Activated T-helper 1 cell treated with anti-CD3 and anti-CD28 coated beads, Interleukin-2, amount 50 U/mL, for 16 hours (primary cell): ENCODE data around the gene DDI2.

ENCODE experiments used
- DNase-seq, 2 donors: peaks; one replicate each; pipeline ENCODE4 v3.0.0-alpha.2; 2020; ENCODE audit warnings: low read depth in 1 of 2, low spot score in 1 of 2

The DDI2 gene

DNA sequence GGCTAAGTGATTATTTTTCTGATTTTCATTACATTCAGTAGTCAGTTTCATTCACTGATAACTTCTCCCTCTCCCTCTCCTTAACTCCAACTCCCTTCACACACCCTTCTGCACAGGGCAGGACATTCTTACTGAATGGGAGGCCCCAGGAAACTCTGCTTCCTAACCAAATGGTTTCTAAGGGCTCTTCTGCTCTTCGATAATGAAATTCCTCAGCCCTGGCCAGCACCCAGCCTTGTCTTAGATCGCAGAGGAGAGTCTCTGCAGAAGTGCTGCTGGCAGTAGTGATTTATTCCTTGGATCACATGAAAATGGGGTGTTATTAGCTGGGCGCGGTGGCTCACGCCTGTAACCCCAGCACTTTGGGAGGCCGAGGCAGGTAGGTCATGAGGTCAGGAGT is 83.2 kb downstream of the DDI2 start:
- no peak for DNase-seq

DNA sequence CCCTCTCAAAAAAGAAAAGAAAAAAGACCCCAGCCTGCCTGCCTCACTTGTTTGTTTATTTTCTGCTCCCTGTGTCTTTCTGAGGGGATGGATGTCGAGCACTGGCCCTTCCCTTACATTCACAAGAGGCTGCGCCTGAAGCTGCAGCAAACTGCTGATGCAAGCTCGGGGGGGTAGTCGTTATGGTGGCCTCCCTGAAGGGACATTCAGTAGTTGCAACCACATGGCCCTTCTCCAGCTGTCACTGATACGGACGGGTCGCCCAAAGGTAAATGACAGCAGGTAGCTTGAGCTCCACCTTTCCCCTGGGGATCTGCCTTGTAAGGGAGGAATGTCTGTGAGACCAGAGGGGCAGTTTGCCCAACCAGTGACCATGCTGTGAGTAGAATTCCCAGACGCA is 84.5 kb downstream of the DDI2 start:
- no peak for DNase-seq

DNA sequence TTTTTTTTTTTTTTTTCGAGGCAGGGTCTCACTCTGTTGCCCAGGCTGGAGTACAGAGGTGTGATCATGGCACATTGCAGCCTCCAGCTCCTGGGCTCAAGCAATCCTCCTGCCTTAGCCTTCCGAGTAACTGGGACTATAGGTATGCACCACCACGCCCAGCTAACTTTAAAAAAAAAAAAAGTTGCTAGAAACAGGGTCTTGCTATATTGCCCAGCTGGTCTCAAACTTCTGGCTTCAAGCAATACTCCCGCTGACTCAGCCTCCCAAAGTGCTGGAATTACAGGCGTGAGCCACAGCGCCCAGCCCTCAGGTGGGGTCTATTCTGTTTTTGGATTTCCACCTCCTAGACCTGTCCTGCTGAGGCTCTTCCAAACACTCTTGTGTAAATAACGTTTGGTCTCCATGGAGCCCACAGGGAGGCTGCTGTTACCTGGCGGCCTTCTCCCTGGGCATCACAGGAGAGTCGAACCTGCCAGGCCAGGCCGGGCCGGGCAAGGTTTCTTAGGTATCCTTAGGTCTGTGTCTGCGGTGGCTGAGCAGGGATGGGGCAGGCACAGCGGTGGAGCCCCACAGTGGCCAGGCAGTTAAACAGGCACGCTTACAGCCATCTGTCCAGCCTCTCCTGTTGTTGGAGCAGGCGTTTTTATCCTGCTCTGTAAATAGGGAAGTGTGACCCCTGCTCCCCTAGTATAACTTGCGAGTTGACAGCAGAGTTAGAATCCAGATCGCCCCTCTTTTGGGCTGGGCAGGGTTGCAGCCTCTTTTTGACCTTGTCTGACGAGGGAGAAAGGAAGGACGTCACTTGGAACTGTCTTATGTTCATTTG is 85.7 kb downstream of the DDI2 start:
- no peak for DNase-seq

DNA sequence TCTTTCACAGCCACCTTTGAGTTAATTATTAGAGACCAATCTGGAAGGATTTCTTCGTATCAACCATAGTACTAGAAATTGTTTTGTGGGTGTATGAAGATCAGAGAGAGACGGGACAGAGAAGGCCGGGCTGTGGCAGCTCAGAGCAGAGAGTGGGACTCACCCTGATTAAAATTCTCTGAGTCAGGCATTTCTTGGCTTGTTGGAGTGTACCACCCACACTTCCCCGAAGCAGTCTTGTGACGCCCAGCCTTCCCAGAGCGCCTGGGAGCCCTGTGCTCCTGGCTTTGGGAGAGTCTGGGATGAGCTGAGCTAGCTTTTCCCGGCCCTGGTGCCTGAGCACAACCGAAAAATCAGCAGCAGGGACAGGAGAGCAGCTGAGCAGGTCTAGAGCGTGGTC is 86.3 kb downstream of the DDI2 start:
- DNase-seq = no peak

GRCh38 chr1:15704526-15705183 is 87.4 kb downstream of the DDI2 start:
- DNase-seq = no peak

DNA sequence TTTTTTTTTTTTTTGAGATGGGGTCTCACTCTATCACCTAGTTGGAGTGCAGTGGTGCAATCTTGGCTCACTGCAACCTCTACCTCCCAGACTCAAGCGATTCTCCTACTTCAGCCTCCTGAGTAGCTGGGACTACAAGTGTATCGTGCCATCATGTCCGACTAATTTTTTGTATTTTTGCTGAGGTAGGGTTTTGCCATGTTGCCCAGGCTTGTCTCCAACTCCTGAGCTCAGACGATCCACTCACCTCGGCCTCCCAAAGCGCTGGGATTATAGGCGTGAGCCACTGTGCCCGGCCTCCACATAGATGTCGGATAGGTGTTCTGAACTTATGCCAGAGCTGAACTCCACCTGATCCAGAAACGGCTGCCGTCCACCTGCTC is 87.9 kb downstream of the DDI2 start:
- no peak for DNase-seq

GRCh38 chr1:15706751-15707150 is 89.5 kb downstream of the DDI2 start:
- no peak for DNase-seq

- DNase-seq = no peak
Observed at GRCh38 chr1:15707239-15707925, 90.1 kb downstream of the DDI2 start.

DNA sequence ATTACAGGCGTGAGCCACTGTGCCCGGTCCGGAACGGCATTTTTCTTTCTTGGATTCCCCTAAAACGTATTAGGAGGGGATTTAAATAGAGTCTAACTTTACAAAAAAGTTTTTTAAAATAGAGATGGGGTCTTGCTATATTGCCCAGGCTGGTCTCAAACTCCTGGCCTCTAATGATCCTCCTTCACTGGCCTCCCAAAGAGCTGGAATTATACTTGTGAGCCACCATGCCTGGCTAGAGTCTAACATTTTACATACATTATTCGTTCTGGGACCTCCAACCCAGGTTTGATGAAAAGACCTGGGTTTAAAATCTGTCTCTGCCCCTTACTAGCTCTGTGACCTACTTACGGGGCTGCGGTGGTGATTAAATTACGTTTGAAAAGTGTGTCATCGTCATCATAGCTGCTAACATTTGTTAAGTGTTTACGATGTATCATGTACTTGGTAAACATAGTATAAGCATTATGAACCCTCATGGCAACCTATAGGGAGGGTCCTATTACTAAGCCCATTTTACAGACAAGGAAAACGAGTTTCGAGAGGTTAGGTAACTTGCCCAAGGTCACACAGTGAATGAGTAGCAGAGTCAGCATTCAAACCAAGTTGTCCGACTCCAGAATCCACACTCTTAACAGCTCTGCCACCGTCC is 91.4 kb downstream of the DDI2 start:
- DNase-seq = no peak

DNA sequence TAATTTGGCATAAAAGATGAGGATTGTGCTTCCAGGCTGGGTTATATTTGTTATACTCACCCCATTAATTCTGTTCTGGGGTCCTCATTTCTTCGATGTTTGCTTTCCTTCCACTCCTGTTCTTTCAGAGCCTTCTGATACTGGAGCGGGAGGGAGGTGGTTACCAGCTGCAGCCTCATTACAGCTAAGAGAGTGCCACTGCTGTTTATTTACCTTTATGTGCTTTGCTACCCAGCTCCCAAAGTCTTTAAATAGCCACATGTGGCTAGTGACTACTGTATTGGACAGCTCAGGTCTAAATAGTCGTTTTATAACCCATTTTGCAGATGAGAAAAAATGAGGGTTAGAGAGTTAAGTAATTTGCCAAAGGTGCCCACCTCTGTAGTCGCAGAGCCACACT is 92.0 kb downstream of the DDI2 start:
- no peak for DNase-seq

DNA sequence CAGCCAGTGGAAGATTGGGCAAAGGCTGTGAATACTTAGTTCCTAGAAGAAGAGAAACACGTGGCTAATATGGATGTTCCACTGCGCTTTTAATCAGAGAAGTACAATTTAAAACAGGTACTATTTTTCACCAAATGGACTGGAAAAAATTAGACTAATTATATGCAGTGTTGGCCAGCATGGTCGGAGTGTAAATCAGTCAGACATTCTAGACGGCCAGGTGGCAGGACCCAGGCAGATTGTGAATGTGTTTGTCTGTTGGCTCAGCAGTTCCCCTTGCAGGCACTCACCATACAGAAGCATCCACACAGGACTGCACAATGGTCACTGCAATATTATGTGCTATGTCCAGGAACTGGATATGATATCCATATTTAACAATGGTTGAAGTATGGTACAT is 94.9 kb downstream of the DDI2 start:
- DNase-seq = no peak

- DNase-seq = no peak
Observed at GRCh38 chr1:15714406-15715136, 97.3 kb downstream of the DDI2 start.

- no peak for DNase-seq
Observed at GRCh38 chr1:15717418-15718125, 100.3 kb downstream of the DDI2 start.

DNA sequence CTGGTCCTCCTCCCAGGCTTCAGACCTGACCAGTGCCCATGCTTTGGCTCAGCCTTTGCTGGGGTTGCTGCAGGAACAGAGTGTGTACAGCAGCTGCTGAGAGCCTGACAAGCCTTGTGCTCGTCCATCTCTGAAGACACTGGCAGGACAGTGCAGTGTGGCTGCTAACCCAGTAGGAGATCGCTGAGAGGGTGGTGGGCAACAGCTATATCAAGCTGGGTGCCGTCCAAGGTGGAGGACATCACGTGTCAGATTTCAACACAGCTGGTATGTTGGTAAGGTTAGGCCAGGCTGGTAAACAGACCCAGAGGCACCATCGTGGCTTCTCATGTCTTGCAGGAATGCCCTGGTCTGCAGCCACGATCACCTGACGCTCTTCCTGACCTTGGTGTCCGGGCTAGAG is 100.9 kb downstream of the DDI2 start:
- no peak for DNase-seq
